ENCODE results near the gene NDUFAF7. TPM values are rescaled to one million over a fixed set of nuclear protein-coding genes. Genes with fewer than 3 reads are reported as not detected.

Gene NDUFAF7
- total RNA-seq, 1 donor from 2014 or later: 23.0 TPM

Other genes starting within 250 kb of the NDUFAF7 start
- 15.7 and 16.0 TPM in 2 replicates for gene HEATR5B, start 147.3 kb upstream of the NDUFAF7 start, total RNA-seq
- gene GPATCH11, start 147.1 kb upstream of the NDUFAF7 start, total RNA-seq: 16.6 and 17.6 TPM in 2 replicates
- 40.5 and 41.9 TPM in 2 replicates for gene EIF2AK2, start 74.7 kb upstream of the NDUFAF7 start, total RNA-seq
- not detected in 2 replicates for gene SULT6B1, start 43.0 kb upstream of the NDUFAF7 start, total RNA-seq
- 39.5 and 45.3 TPM in 2 replicates for gene CEBPZOS, start 35.2 kb upstream of the NDUFAF7 start, total RNA-seq
- 75.4 and 79.2 TPM in 2 replicates for gene CEBPZ, start 62 bp upstream of the NDUFAF7 start, total RNA-seq
- 23.9 and 24.3 TPM in 2 replicates for gene PRKD3, start 93.2 kb downstream of the NDUFAF7 start, total RNA-seq
- gene QPCT, start 113.0 kb downstream of the NDUFAF7 start, total RNA-seq: 1.6 and 3.8 TPM in 2 replicates